ENCODE results near the gene PRRT1.

- no peak for TF ChIP-seq CTCF (IDR thresholded peaks at IDR 0.05)
- no peak for TF ChIP-seq POLR2A (IDR thresholded peaks at IDR 0.05)
Observed at GRCh38 chr6:32126880-32127279, 24.9 kb downstream of the PRRT1 start.

All from thyroid gland (tissue), 4 donors.